GM12801 (cell line): Measurements from ENCODE around the gene CTNS.

Source experiments
- CTCF ChIP-seq: IDR thresholded peaks from one replicate; pipeline ENCODE4 v1.5.1; 2011; ENCODE audit warnings: control low read depth; ENCODE audit not compliant: insufficient read length; ENCODE audit errors: extremely low read depth

The CTNS gene

DNA sequence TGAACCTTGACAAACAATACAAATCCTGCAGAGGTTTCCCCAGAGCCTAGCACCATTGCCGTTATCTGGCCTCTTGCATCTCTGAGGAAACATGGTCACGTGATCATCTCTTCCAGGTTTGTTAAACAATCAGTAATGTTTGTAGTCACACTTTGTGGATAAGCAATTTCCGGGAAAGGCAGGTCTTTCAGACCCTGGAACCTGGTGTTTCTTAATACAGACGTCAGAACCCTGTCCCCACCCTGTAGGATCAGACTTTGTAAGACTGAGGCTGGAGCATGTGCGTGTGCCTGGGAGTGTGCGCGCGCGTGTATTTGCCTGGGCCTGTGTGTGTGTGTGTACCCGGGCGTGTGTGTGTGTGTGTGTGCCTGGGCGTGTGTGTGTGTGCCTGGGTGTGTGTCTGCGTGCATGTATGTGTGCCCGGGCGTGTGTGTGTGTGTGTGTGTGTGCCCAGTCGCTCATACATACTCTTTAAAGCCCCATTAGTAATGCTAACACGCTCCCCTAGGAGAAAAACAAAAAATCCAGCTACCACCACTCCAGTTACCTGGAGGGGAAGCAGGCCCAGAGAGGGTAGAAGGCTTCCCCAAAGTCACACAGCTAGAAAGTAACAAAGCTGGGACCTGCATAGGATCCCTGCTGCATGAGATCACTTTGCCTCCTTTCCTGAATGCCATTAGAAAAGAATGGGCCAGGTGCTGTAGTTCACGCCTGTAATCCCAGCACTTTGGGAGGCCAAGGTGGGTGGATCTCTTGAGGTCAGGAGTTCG is 5.3 kb downstream of the CTNS start:
- TF ChIP-seq CTCF: no peak

GRCh38 chr17:3643889-3644349 is 7.4 kb downstream of the CTNS start:
- TF ChIP-seq CTCF: no peak

DNA sequence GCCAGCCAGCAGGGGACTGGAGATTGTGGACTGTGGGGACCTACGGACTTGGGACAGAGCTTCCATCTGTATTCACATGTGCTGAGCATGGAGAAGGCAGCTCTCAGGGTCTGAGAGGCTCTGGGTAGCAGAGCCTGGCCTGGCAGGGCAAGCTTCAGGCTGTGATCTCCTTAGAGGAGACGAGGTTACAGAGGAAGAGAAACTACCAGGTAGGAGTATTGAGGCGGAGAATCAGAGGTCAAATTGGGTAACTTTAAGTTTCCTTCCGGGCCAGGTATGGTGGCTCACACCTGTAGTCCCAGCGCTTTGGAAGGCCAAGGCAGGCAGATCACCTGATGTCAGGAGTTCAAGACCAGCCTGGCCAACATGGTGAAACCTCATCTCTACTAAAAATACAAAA is 8.8 kb downstream of the CTNS start:
- no peak for TF ChIP-seq CTCF

GRCh38 chr17:3647251-3647650 is 10.7 kb downstream of the CTNS start:
- TF ChIP-seq CTCF: no peak

DNA sequence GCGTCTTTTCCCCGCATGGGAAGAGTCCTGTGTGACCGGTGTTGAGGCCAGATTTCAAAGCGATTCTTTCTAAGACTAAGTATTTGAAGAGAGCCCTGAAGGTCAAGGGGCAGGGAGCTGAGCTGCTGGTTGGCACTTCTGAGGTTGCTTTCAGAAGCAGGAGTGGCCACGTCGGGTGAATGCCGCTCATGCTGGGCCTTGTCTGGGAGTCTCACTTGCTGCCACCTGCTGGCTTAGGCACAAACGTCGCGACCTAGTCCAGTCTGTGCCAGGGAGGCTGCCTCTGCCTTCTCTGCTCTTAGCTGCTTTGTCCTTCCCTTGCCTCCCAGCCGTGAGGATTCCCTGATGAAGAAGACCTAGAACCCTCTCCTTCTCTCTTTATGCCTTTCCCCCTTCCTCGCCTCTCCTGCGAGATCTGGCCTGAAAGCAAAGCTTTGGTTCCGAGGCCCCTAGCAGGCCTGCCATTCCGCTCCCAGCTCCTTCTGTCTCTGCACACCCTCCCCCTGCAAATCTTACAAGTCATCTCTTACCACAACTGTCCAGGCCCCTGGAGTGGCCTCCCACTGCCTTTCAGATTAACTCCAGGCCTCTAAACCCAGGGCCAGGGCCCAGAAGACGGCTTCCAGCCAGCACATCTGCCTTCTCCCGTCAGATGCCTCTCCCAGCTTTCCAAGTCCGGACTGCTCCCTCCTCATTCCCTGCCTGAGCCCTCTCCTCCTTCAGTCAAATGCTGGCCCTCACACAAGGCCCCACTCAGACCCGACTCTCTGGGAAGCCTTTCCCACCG is 11.4 kb downstream of the CTNS start:
- TF ChIP-seq CTCF: no peak

GRCh38 chr17:3655766-3656165 is 19.2 kb downstream of the CTNS start:
- no peak for TF ChIP-seq CTCF

DNA sequence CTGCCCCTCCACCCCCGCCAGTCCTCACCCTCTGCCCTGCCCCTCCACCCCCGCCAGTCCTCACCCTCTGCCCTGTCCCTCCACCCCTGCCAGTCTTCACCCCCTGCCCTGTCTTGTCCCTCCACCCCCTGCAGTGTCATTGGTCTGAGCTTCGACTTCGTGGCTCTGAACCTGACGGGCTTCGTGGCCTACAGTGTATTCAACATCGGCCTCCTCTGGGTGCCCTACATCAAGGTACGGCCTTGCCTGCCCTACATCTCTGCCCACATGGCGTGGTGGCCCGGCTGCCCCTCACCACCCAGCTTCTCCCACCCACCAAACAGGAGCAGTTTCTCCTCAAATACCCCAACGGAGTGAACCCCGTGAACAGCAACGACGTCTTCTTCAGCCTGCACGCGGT is 19.8 kb downstream of the CTNS start:
- no peak for TF ChIP-seq CTCF
